Erythroblast (primary cell): ENCODE results near the gene COBLL1.

Experiments
- GATA1 ChIP-seq: IDR thresholded peaks from 2 replicates; pipeline ENCODE4 v1.6.1; 2011; ENCODE audit warnings: low read depth, mild to moderate bottlenecking, control low read depth, low read length, moderate library complexity
- POLR2A ChIP-seq: IDR thresholded peaks from 2 replicates; pipeline ENCODE4 v1.6.1; 2011; ENCODE audit warnings: mild to moderate bottlenecking, low read length

GRCh38 chr2:164706522-164706921, 135.1 kb downstream of the COBLL1 start:
- TF ChIP-seq POLR2A (no peak), GATA1 (no peak)
